Measurements from ENCODE around the gene RANBP1. TPM values are rescaled to one million over a fixed set of nuclear protein-coding genes. Genes with fewer than 3 reads are reported as not detected.

The RANBP1 gene
- total RNA-seq, 1 experiment from 2014 or later = 522 TPM

DNA sequence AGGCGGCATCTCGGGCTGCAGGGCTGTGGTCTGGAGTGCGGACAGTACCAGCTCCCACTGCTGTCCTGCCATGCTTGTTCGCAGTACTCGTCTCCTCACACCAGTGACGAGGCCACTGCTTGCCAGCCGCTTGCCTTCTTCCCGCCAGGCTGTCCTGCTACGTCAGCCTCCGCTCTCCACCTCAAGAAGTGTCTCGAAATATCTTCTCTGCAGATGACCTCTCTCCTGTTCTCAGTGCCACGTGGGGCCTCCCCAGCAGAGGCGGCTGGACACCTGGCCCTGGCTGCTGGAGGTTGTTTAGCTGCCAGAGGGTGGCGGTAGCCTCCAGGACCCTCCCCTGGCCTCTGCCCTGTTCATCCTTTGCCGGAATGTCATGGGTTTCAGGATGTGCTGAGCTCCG, 38.0 kb downstream of the RANBP1 start:
- Histone ChIP-seq H3T11ph (ENCODE audit: low read length) (no peak overlapping the region), H3K27ac (ENCODE audit: insufficient read length, low read depth, low read length) (no peak overlapping the region), H2AFZ (ENCODE audit: low read length) (no peak overlapping the region), H3K9me3 (ENCODE audit: control insufficient read depth, low read depth, low read length) (no peaks in the 10 kb centered on the region), H3K27me3 (ENCODE audit: insufficient read depth, low read length) (no peaks in the 10 kb centered on the region), H4K20me1 (ENCODE audit: control insufficient read depth, insufficient read depth, insufficient read length) (no peaks in the 10 kb centered on the region), H2BK15ac (ENCODE audit: low read depth, low read length) (no peak overlapping the region), H4K8ac (replicated peaks; ENCODE audit: insufficient read length, low read depth, low read length) (no peak overlapping the region), H3K14ac (ENCODE audit: insufficient read depth, low read length) (0 out of 2 replicates have a peak overlapping the region, but pooled peaks have one; percentile 41), H2AK5ac (ENCODE audit: insufficient read length, low read length) (no peak overlapping the region), H4K91ac (ENCODE audit: insufficient read length, low read depth, low read length) (no peak overlapping the region), H3K18ac (ENCODE audit: insufficient read length, low read depth, low read length) (no peak overlapping the region), H3K23ac (ENCODE audit: insufficient read length, low read depth, low read length) (no peak overlapping the region), H2BK12ac (ENCODE audit: insufficient read length, low read depth, low read length) (no peak overlapping the region), H3K4me1 (ENCODE audit: insufficient read depth, low read length) (no peaks in the 10 kb centered on the region), H2BK120ac (ENCODE audit: low read depth, low read length, poor library complexity, severe bottlenecking) (no peak overlapping the region), H3K4me2 (ENCODE audit: insufficient read depth, insufficient read length, low read length) (no peak overlapping the region), H3K79me2 (ENCODE audit: insufficient read depth, low read length) (no peaks in the 10 kb centered on the region), H3K56ac (ENCODE audit: insufficient read length, low read depth, low read length) (no peak overlapping the region), H4K5ac (ENCODE audit: insufficient read length, low read depth, low read length) (no peak overlapping the region), H3K79me1 (ENCODE audit: insufficient read depth, low read depth, low read length, poor library complexity, severe bottlenecking) (no peaks in the 10 kb centered on the region), H2BK5ac (ENCODE audit: insufficient read length, low read length) (no peak overlapping the region), H3K9ac (ENCODE audit: extremely low read depth, insufficient read length, low read length) (no peak overlapping the region), H3K23me2 (ENCODE audit: insufficient read length, low read depth, low read length, poor library complexity, severe bottlenecking) (peaks cover 5% of the 10 kb centered on the region), H3K4ac (ENCODE audit: low read depth, low read length) (no peak overlapping the region), H2BK20ac (ENCODE audit: low read depth, low read length, poor library complexity, severe bottlenecking) (no peak overlapping the region)
- H3K9me3 Mint-ChIP-seq = no peaks in the 10 kb centered on the region; a peak in 1 of 5 replicates
- peaks cover 5 to 10% of the 10 kb centered on the region in 2 experiments for H3K4me1 Mint-ChIP-seq
- H3K27ac Mint-ChIP-seq = no peak overlapping the region
- TF ChIP-seq, protein P1, sequence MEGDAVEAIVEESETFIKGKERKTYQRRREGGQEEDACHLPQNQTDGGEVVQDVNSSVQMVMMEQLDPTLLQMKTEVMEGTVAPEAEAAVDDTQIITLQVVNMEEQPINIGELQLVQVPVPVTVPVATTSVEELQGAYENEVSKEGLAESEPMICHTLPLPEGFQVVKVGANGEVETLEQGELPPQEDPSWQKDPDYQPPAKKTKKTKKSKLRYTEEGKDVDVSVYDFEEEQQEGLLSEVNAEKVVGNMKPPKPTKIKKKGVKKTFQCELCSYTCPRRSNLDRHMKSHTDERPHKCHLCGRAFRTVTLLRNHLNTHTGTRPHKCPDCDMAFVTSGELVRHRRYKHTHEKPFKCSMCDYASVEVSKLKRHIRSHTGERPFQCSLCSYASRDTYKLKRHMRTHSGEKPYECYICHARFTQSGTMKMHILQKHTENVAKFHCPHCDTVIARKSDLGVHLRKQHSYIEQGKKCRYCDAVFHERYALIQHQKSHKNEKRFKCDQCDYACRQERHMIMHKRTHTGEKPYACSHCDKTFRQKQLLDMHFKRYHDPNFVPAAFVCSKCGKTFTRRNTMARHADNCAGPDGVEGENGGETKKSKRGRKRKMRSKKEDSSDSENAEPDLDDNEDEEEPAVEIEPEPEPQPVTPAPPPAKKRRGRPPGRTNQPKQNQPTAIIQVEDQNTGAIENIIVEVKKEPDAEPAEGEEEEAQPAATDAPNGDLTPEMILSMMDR (conservative IDR thresholded peaks at IDR 0.05) = peak; percentile 48
- no peaks in the 10 kb centered on the region for H3K27me3 Mint-ChIP-seq (ENCODE audit: low read depth)
- no peaks in the 10 kb centered on the region for H3K36me3 Mint-ChIP-seq (ENCODE audit: insufficient read depth in 1 of 3, low read depth in 3 of 3)
- H3K4me3 Mint-ChIP-seq = no peak overlapping the region
- peak; percentile 62 for DNase-seq
- WGBS (ENCODE audit: extremely low coverage, insufficient read length, low lambda C conversion rate) = no CpG with 5 or more reads among the region's 16 CpGs

Data from H9 (cell line).